Kidney epithelial cell (primary cell): ENCODE data around the gene ORM2. TPM values are rescaled to one million over a fixed set of nuclear protein-coding genes. Genes with fewer than 3 reads are reported as not detected.
A peak's percentile ranks its signal among the peaks of the same experiment; 100 is the strongest.

ENCODE experiments used
- DNase-seq: peaks from one replicate; pipeline ENCODE4 v3.0.0-alpha.2; 2010; ENCODE audit warnings: low read depth
- H3K27me3 ChIP-seq: 2 replicates; pipeline ENCODE4 v1.6.0; 2011; ENCODE audit warnings: low read length; ENCODE audit not compliant: control insufficient read depth, insufficient read depth
- H3K36me3 ChIP-seq: 2 replicates; pipeline ENCODE4 v1.5.1; 2011; ENCODE audit warnings: low read length; ENCODE audit not compliant: control insufficient read depth, insufficient read depth
- H3K4me3 ChIP-seq: 2 replicates; pipeline ENCODE4 v1.5.1; 2011; ENCODE audit warnings: low read depth, mild to moderate bottlenecking, control low read depth, low read length
- total RNA-seq: library from RNA; depleted of rRNA; stranded (reverse); fragments of >200 nt; gene quantifications from 2 replicates; pipeline ENCODE4 v1.2.3, GENCODE V29; 2015
- TF ChIP-seq, protein P1 (sequence below): IDR thresholded peaks from 2 replicates; pipeline ENCODE4 v1.5.1; 2011; ENCODE audit warnings: mild to moderate bottlenecking, moderate library complexity, low read length, control low read depth, inconsistent platforms; ENCODE audit not compliant: insufficient read depth, poor library complexity, severe bottlenecking

The ORM2 gene
- total RNA-seq, 1 donor from 2014 or later: not detected

- Histone ChIP-seq H3K4me3 (no peak overlapping the region), H3K36me3 (peaks cover 3% of the 10 kb centered on the region)
These were observed 41.9 kb upstream of the ORM2 start for GRCh38 chr9:114287763-114288192.

DNA sequence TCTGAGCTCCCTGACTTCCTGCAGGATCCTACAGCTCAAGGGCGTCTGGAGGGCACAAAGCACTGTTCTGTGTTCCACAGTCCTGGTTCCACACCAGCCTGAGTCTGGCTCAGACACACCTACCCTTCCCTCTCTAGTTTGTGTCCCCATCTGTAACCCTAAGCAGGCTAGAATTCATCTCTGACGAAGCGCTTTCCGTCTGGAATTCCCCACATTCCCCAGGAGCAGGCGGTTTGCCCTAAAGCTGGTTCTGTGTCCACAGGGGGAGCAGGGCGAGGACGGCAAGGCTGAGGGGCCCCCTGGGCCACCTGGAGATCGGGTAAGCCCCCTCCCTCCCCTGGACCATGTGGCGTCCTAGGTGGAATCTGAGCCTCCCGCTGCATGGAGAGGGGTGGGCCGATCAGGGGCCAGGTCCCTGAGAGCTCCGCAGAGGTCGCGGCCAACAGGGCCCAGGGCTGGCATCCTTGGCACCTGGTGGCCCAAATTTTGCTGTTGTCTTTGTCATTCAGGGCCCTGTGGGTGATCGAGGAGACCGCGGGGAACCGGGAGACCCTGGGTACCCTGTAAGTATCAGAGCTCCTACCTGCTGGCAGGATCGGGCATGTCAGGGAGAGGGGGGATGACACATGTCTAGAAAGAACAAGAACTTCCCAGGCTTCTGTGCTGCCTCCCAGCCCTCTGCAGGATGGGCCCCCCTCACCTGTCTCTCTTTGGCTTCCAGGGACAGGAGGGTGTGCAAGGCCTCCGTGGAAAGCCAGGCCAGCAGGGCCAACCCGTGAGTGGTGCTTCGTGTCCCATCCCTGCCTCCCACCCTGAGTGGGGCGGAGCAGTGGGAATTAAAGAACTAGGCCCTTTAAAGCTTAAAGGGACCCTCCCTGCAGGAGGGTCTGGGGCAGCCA lies 41.2 kb upstream of the ORM2 start:
- TF ChIP-seq, protein P1, sequence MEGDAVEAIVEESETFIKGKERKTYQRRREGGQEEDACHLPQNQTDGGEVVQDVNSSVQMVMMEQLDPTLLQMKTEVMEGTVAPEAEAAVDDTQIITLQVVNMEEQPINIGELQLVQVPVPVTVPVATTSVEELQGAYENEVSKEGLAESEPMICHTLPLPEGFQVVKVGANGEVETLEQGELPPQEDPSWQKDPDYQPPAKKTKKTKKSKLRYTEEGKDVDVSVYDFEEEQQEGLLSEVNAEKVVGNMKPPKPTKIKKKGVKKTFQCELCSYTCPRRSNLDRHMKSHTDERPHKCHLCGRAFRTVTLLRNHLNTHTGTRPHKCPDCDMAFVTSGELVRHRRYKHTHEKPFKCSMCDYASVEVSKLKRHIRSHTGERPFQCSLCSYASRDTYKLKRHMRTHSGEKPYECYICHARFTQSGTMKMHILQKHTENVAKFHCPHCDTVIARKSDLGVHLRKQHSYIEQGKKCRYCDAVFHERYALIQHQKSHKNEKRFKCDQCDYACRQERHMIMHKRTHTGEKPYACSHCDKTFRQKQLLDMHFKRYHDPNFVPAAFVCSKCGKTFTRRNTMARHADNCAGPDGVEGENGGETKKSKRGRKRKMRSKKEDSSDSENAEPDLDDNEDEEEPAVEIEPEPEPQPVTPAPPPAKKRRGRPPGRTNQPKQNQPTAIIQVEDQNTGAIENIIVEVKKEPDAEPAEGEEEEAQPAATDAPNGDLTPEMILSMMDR: no peak
- DNase-seq: peak; percentile 69
- no peak overlapping the region for H3K4me3 ChIP-seq
- H3K36me3 ChIP-seq: peaks cover 3% of the 10 kb centered on the region
- H3K27me3 ChIP-seq: no peaks in the 10 kb centered on the region

More at GRCh38 chr9:114287763-114288192, 41.9 kb upstream of the ORM2 start:
- TF ChIP-seq, protein P1: no peak
- DNase-seq: no peak
- H3K27me3 ChIP-seq: no peaks in the 10 kb centered on the region

DNA sequence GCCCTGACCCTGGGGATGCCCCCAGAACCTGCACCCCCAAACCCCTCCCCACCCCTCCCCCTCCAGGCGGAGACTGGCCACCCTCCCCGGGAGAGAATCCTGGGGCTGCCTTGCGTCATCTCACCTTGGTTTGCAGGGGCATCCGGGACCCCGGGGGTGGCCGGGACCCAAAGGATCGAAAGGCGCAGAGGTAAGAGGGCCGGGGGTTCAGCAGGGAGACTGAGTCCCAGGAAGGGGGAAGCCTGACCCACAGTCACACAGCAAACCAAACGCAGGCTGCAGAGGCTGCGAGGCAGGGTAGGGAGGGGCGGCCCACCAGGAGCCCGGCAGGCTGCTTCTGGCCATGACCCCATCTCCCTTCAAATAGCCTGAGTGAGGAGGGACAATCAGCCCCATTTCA lies 40.6 kb upstream of the ORM2 start:
- Histone ChIP-seq H3K4me3 (no peak overlapping the region), H3K27me3 (no peaks in the 10 kb centered on the region), H3K36me3 (peaks cover 3% of the 10 kb centered on the region)
- no peak for DNase-seq
- TF ChIP-seq, protein P1: no peak

- TF ChIP-seq, protein P1: no peak
- peaks cover 3% of the 10 kb centered on the region for H3K36me3 ChIP-seq
- no peak overlapping the region for H3K4me3 ChIP-seq
- H3K27me3 ChIP-seq: no peaks in the 10 kb centered on the region
- DNase-seq: no peak
These were observed 39.8 kb upstream of the ORM2 start for GRCh38 chr9:114289571-114290481.

GRCh38 chr9:114290561-114290986 lies 39.1 kb upstream of the ORM2 start:
- Histone ChIP-seq H3K36me3 (peaks cover 1% of the 10 kb centered on the region), H3K27me3 (no peaks in the 10 kb centered on the region), H3K4me3 (no peak overlapping the region)
- DNase-seq: no peak
- TF ChIP-seq, protein P1: no peak
